ENCODE results near the gene ATP5F1B. TPM values are rescaled to one million over a fixed set of nuclear protein-coding genes. Genes with fewer than 3 reads are reported as not detected.

Gene ATP5F1B
- total and polyA plus RNA-seq, 9 of the 15 experiments (the other 6 are each of a cell fraction or from before 2014, with no cell fraction given) = 908 to 3,125 (median 1,482) TPM

GRCh38 chr12:56645201-56645716 is 525 bp downstream of the ATP5F1B start:
- Histone ChIP-seq H3K27ac (ENCODE audit: extremely low read depth, low read depth, low read length) (peak overlapping the region; percentile 96), H3K4me1 (replicated peaks in 1 of 2; ENCODE audit: control insufficient read depth in 2 of 2, insufficient read depth in 2 of 2, low read length in 2 of 2) (peaks cover 4 to 19% of the 10 kb centered on the region in 2 experiments), H3K9me3 (replicated peaks; ENCODE audit: control insufficient read depth, insufficient read depth, low read depth, low read length) (no peaks in the 10 kb centered on the region), H4K20me1 (replicated peaks; ENCODE audit: control insufficient read depth, insufficient read depth, low read length) (peaks cover 23% of the 10 kb centered on the region), H3K79me2 (ENCODE audit: control insufficient read depth, insufficient read depth, low read length) (peaks cover 51% of the 10 kb centered on the region), H3K27me3 (ENCODE audit: control insufficient read depth in 2 of 2, insufficient read depth in 2 of 2, low read length in 2 of 2) (no peaks in the 10 kb centered on the region), H3K4me2 (ENCODE audit: insufficient read depth, low read length) (peak overlapping the region; percentile 98), H3K9ac (ENCODE audit: insufficient read depth in 1 of 2, low read depth in 2 of 2, low read length in 2 of 2) (peak overlapping the region; percentile 98 to 99), H3K36me3 (ENCODE audit: control insufficient read depth, insufficient read depth, low read length) (peaks cover 49% of the 10 kb centered on the region), H3K4me3 (peak overlapping the region; percentile 81), H3K9me1 (ENCODE audit: control insufficient read depth, insufficient read depth, low read length) (no peaks in the 10 kb centered on the region), H2AFZ (ENCODE audit: low read depth, low read length) (peak overlapping the region; percentile 11; the same call in 1 of the 2 replicates)
- TSS peak; percentile 67 for BruUV-seq (replicated peaks)
- FAIRE-seq (no peak), DNase-seq (ENCODE audit: extremely low read depth in 1 of 4, low spot score in 3 of 4) (peak in 1 of 4 experiments; percentile 51), ATAC-seq (peak; percentile 31)
- in situ Hi-C loops (cut with MboI) (loop anchor here (10.0 kb wide), 1 partner anchor 80 kb away; the partner anchor contains the start of gene NACA), intact Hi-C loops (cut with micrococcal nuclease) (no loop called here)
- ChIA-PET CTCF (ENCODE audit: low intra/inter-chr PET ratio) (no interaction called here), POLR2A (interaction anchor here (0.6 to 2.7 kb wide), 20 partner anchors 10 to 594 kb away, joined by 3 to 42 read pairs (median 4); partner anchors contain the start of genes NACA and PTGES3)
- under 1% methylated on average over 29 of the region's 29 CpGs for WGBS (ENCODE audit: insufficient coverage, low coverage, missing lambda C conversion rate)
- TF ChIP-seq CREM (IDR thresholded peaks at IDR 0.05; ENCODE audit: low read depth) (peak; percentile 80), ZNF511 (CRISPR knock-in tag; IDR thresholded peaks at IDR 0.05) (peak; percentile 15; the same call in 1 of the 2 replicates), CBX5 (IDR thresholded peaks at IDR 0.05; ENCODE audit: borderline replicate concordance, low read depth) (no peak), NFE2L1 (tag; IDR thresholded peaks at IDR 0.05; ENCODE audit: borderline replicate concordance, low read depth) (no peak), REST (IDR thresholded peaks at IDR 0.05; ENCODE audit: borderline replicate concordance) (no peak), REST (CRISPR knock-in tag; IDR thresholded peaks at IDR 0.05; ENCODE audit: low read depth) (no peak), ZBTB1 (CRISPR knock-in tag; IDR thresholded peaks at IDR 0.05; ENCODE audit: borderline replicate concordance, low read depth) (0 out of 2 replicates have a peak, but pooled peaks have one; percentile 73), HCFC1 (IDR thresholded peaks at IDR 0.05; ENCODE audit: low read depth, low read length) (no peak), RHOXF2B (CRISPR knock-in tag; conservative IDR thresholded peaks at IDR 0.05) (no peak), NR3C1 (CRISPR knock-in tag; IDR thresholded peaks at IDR 0.05) (no peak), LCOR (CRISPR knock-in tag; IDR thresholded peaks at IDR 0.05) (no peak; the same call in 1 of the 2 replicates), ZNF584 (CRISPR knock-in tag; IDR thresholded peaks at IDR 0.05; ENCODE audit: low read depth) (0 out of 2 replicates have a peak, but pooled peaks have one; percentile 1), CREB1 (IDR thresholded peaks at IDR 0.05) (peak; percentile 74; the same call in 1 of the 2 replicates), CREB1 (CRISPR knock-in tag; IDR thresholded peaks at IDR 0.05) (peak; percentile 70; the same call in 1 of the 2 replicates), NCOR1 (IDR thresholded peaks at IDR 0.05) (no peak)
